GM19043 (cell line): ENCODE results near the gene NTN5.
"Not testable (repeated sequence)": the region's sequence is repeated elsewhere in the genome, so short reads cannot be mapped to it uniquely, and the experiment has no call there.

Experiments
- ATAC-seq: cut with Tn5 transposase; IDR thresholded peaks from one replicate; pipeline ENCODE4 v1.9.1; 2021; ENCODE audit warnings: low read depth; ENCODE audit not compliant: unreplicated experiment

NTN5 gene

GRCh38 chr19:48702701-48703100 lies 29.9 kb upstream of the NTN5 start:
- ATAC-seq: no peak

GRCh38 chr19:48698046-48698445 lies 25.2 kb upstream of the NTN5 start:
- no peak for ATAC-seq

GRCh38 chr19:48696353-48697010 lies 23.7 kb upstream of the NTN5 start:
- ATAC-seq: no peak

- no peak for ATAC-seq
These were observed 23.0 kb upstream of the NTN5 start, which contains the start of gene FUT2 for GRCh38 chr19:48695743-48696352. Gene FUT2, plus strand, starts transcription at chr19:48695971. Its CDS starts 6,986 bp downstream, at chr19:48702957.

- not testable (repeated sequence) for ATAC-seq
These were observed 20.8 kb upstream of the NTN5 start for GRCh38 chr19:48693629-48694028.

GRCh38 chr19:48689449-48689848 lies 16.6 kb upstream of the NTN5 start:
- ATAC-seq: no peak

- ATAC-seq: no peak
These were observed 15.0 kb upstream of the NTN5 start for GRCh38 chr19:48687776-48688175.

- not testable (repeated sequence) for ATAC-seq
These were observed 13.8 kb upstream of the NTN5 start for GRCh38 chr19:48686637-48687036.

GRCh38 chr19:48686088-48686487 lies 13.3 kb upstream of the NTN5 start:
- no peak for ATAC-seq

- no peak for ATAC-seq
These were observed 12.8 kb upstream of the NTN5 start for GRCh38 chr19:48685583-48685982.

- ATAC-seq: no peak
These were observed 10.5 kb upstream of the NTN5 start for GRCh38 chr19:48683349-48683748.

GRCh38 chr19:48681127-48681470 lies 8.3 kb upstream of the NTN5 start:
- no peak for ATAC-seq

GRCh38 chr19:48680436-48681126 lies 7.8 kb upstream of the NTN5 start:
- no peak for ATAC-seq

GRCh38 chr19:48680006-48680405 lies 7.2 kb upstream of the NTN5 start:
- not testable (repeated sequence) for ATAC-seq

- no peak for ATAC-seq
These were observed 5.4 kb upstream of the NTN5 start for GRCh38 chr19:48678201-48678600.

GRCh38 chr19:48676887-48677286 lies 4.1 kb upstream of the NTN5 start:
- ATAC-seq: no peak

GRCh38 chr19:48676487-48676886 lies 3.7 kb upstream of the NTN5 start:
- no peak for ATAC-seq

- ATAC-seq: no peak
These were observed 2.4 kb upstream of the NTN5 start for GRCh38 chr19:48674921-48675824.

GRCh38 chr19:48674216-48674809 lies 1.5 kb upstream of the NTN5 start:
- ATAC-seq: no peak

- ATAC-seq: no peak
These were observed 751 bp upstream of the NTN5 start for GRCh38 chr19:48673436-48674100.
